ENCODE measurements around the gene SPI1. TPM values are rescaled to one million over a fixed set of nuclear protein-coding genes. Genes with fewer than 3 reads are reported as not detected.

SPI1 gene
- total and polyA plus RNA-seq, 2 experiments from 2014 or later, result 0.30 TPM; not detected in 1

DNA sequence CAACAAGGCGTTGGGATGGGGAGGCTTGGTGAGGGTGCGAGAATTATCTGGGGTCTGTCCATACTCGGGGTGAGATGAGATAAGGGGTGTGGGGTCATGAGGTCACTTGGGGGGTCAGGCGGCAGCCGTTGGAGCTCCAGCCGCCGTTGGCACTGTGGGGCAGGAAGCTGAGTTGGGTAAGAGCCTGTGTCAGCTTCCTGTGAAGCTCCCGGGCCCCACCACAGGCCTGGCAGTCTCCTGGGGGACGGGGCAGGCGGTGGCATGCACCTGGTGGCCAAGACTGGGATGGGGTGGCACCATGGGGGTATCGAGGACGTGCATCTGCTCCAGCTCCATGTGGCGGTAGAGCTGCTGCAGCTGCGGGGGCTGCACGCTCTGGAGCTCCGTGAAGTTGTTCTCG is 18.8 kb downstream of the SPI1 start:
- H3F3A ChIP-seq (ENCODE audit: insufficient read depth), result 0 out of 2 replicates have a peak, but pooled peaks cover 5% of the 10 kb centered on the region
- no peak overlapping the region for H3K9ac ChIP-seq
- H3K4me2 ChIP-seq (ENCODE audit: unreplicated experiment), result no peak overlapping the region
- WGBS, 2 experiments (ENCODE audit: low coverage in 1 of 2, low lambda C conversion rate in 2 of 2, missing lambda C conversion rate in 2 of 2), result 82 to 84% methylated on average over 17 of the region's 17 CpGs
- no peak overlapping the region for H3K27ac ChIP-seq
- TF ChIP-seq EZH2 (IDR thresholded peaks at IDR 0.05; ENCODE audit: insufficient read depth, poor library complexity, severe bottlenecking) (no peak), EZH2phosphoT487 (IDR thresholded peaks at IDR 0.05; ENCODE audit: insufficient read depth, low read depth) (no peak)
- no peak overlapping the region for H3K4me3 ChIP-seq
- in situ Hi-C loops (cut with MboI), result no loop called here
- H3K4me1 ChIP-seq (ENCODE audit: insufficient read depth), result no peaks in the 10 kb centered on the region
- no peaks in the 10 kb centered on the region for H3K9me2 ChIP-seq (ENCODE audit: insufficient read depth)
- no peaks in the 10 kb centered on the region for H3K9me3 ChIP-seq (ENCODE audit: low read depth)
- H4K20me1 ChIP-seq (ENCODE audit: insufficient read depth), result no peaks in the 10 kb centered on the region
- no peaks in the 10 kb centered on the region for H3K27me3 ChIP-seq (replicated peaks; ENCODE audit: insufficient read depth)
- H2AFZ ChIP-seq, result no peak overlapping the region
- no peak for DNase-seq
- no peaks in the 10 kb centered on the region for H3K36me3 ChIP-seq (ENCODE audit: low read depth)
- H3K79me2 ChIP-seq (ENCODE audit: insufficient read depth), result no peaks in the 10 kb centered on the region

GRCh38 chr11:47359162-47359561 is 19.2 kb downstream of the SPI1 start:
- no peak overlapping the region for H3K4me2 ChIP-seq (ENCODE audit: unreplicated experiment)
- H3K9me3 ChIP-seq (ENCODE audit: low read depth), result no peaks in the 10 kb centered on the region
- no peak overlapping the region for H2AFZ ChIP-seq
- no peaks in the 10 kb centered on the region for H3K36me3 ChIP-seq (ENCODE audit: low read depth)
- no peaks in the 10 kb centered on the region for H3K4me1 ChIP-seq (ENCODE audit: insufficient read depth)
- WGBS, 2 experiments (ENCODE audit: low coverage in 1 of 2, low lambda C conversion rate in 2 of 2, missing lambda C conversion rate in 2 of 2), result 67 to 68% methylated on average over 6 to 7 of the region's 7 CpGs
- no peaks in the 10 kb centered on the region for H3K79me2 ChIP-seq (ENCODE audit: insufficient read depth)
- H3K9me2 ChIP-seq (ENCODE audit: insufficient read depth), result no peaks in the 10 kb centered on the region
- H3K27ac ChIP-seq, result no peak overlapping the region
- no peaks in the 10 kb centered on the region for H3K27me3 ChIP-seq (replicated peaks; ENCODE audit: insufficient read depth)
- TF ChIP-seq EZH2phosphoT487 (IDR thresholded peaks at IDR 0.05; ENCODE audit: insufficient read depth, low read depth) (no peak), EZH2 (IDR thresholded peaks at IDR 0.05; ENCODE audit: insufficient read depth, poor library complexity, severe bottlenecking) (no peak)
- no peak for DNase-seq
- in situ Hi-C loops (cut with MboI), result no loop called here
- no peaks in the 10 kb centered on the region for H4K20me1 ChIP-seq (ENCODE audit: insufficient read depth)
- H3K9ac ChIP-seq, result no peak overlapping the region
- H3K4me3 ChIP-seq, result no peak overlapping the region
- H3F3A ChIP-seq (ENCODE audit: insufficient read depth), result 0 out of 2 replicates have a peak, but pooled peaks cover 5% of the 10 kb centered on the region

DNA sequence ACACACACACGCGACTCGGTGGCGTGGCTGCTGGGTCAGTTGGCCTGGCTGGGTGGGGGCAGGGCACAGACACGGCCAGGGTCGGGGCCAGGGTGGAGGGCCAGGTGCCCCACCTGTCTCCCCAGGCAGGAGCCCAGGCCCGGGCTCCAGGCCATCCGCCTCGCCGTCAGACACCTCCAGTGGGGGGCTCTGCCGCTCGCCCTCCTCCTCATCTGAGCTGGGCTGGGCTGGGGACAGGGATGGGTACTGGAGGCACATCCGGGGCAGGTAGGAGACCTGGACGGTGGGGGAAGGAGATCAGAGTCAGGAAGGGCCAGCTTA is 19.7 kb downstream of the SPI1 start:
- no peaks in the 10 kb centered on the region for H4K20me1 ChIP-seq (ENCODE audit: insufficient read depth)
- 75 to 82% methylated on average over 8 to 14 of the region's 14 CpGs for WGBS, 2 experiments (ENCODE audit: low coverage in 1 of 2, low lambda C conversion rate in 2 of 2, missing lambda C conversion rate in 2 of 2)

DNA sequence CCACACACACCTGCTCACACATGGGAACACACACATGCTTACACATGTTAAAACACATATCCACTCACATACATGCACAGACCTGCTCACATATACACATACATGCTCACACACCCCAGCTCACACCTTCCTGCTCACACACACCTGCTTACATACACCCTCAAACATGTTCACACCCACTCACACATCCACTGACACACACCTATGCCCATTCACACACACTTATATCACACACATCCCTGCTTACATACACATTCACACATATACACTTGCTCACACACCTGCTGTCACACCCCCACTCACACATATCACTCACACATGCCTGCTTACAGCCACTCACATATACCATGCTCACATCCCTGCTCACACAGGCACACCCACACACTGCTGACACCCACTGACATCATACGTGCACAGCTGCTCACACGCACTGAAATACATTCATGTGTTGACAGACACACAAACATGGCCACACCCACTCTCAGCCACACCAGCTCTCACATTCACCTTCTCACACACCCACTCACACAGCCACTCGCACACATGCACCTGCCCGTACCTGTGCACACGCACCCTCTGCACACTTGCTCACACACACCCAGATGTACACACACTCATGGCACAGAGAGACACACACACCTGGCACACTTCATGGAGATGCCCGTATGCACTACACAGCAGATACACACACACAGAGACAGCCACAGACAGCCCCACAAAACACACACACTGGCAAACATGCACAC is 20.2 kb downstream of the SPI1 start:
- WGBS, 2 experiments (ENCODE audit: low coverage in 1 of 2, low lambda C conversion rate in 2 of 2, missing lambda C conversion rate in 2 of 2), result 78 to 83% methylated on average over 6 of the region's 6 CpGs
- no peak overlapping the region for H3K4me2 ChIP-seq (ENCODE audit: unreplicated experiment)
- no peaks in the 10 kb centered on the region for H3K9me3 ChIP-seq (ENCODE audit: low read depth)
- H3F3A ChIP-seq (ENCODE audit: insufficient read depth), result 0 out of 2 replicates have a peak, but pooled peaks cover 5% of the 10 kb centered on the region
- H3K27me3 ChIP-seq (replicated peaks; ENCODE audit: insufficient read depth), result no peaks in the 10 kb centered on the region
- no peak overlapping the region for H3K9ac ChIP-seq
- H3K79me2 ChIP-seq (ENCODE audit: insufficient read depth), result no peaks in the 10 kb centered on the region
- H4K20me1 ChIP-seq (ENCODE audit: insufficient read depth), result no peaks in the 10 kb centered on the region
- H3K9me2 ChIP-seq (ENCODE audit: insufficient read depth), result no peaks in the 10 kb centered on the region
- TF ChIP-seq EZH2 (IDR thresholded peaks at IDR 0.05; ENCODE audit: insufficient read depth, poor library complexity, severe bottlenecking), result no peak
- TF ChIP-seq EZH2phosphoT487 (IDR thresholded peaks at IDR 0.05; ENCODE audit: insufficient read depth, low read depth), result no peak
- H3K27ac ChIP-seq, result no peak overlapping the region
- no peak for DNase-seq
- no peaks in the 10 kb centered on the region for H3K36me3 ChIP-seq (ENCODE audit: low read depth)
- no peak overlapping the region for H2AFZ ChIP-seq
- in situ Hi-C loops (cut with MboI), result no loop called here
- no peaks in the 10 kb centered on the region for H3K4me1 ChIP-seq (ENCODE audit: insufficient read depth)
- H3K4me3 ChIP-seq, result no peak overlapping the region

More for the DNA sequence above, 19.7 kb downstream of the SPI1 start:
- Histone ChIP-seq H3K36me3 (ENCODE audit: low read depth) (no peaks in the 10 kb centered on the region), H3K9me3 (ENCODE audit: low read depth) (no peaks in the 10 kb centered on the region), H3F3A (ENCODE audit: insufficient read depth) (0 out of 2 replicates have a peak, but pooled peaks cover 5% of the 10 kb centered on the region), H3K4me1 (ENCODE audit: insufficient read depth) (no peaks in the 10 kb centered on the region), H3K79me2 (ENCODE audit: insufficient read depth) (no peaks in the 10 kb centered on the region), H3K27me3 (replicated peaks; ENCODE audit: insufficient read depth) (no peaks in the 10 kb centered on the region), H3K27ac (no peak overlapping the region), H3K9me2 (ENCODE audit: insufficient read depth) (no peaks in the 10 kb centered on the region), H3K9ac (no peak overlapping the region), H3K4me3 (no peak overlapping the region), H3K4me2 (ENCODE audit: unreplicated experiment) (no peak overlapping the region), H2AFZ (no peak overlapping the region)
- DNase-seq, result no peak
- no peak for TF ChIP-seq EZH2 (IDR thresholded peaks at IDR 0.05; ENCODE audit: insufficient read depth, poor library complexity, severe bottlenecking)
- TF ChIP-seq EZH2phosphoT487 (IDR thresholded peaks at IDR 0.05; ENCODE audit: insufficient read depth, low read depth), result no peak
- in situ Hi-C loops (cut with MboI), result no loop called here
